HUES48 (cell line): ENCODE results near the gene PDE11A.

Experiments
- H3K27ac ChIP-seq: one replicate; pipeline ENCODE4 v1.7.0; 2013; ENCODE audit warnings: low read depth, low read length, inconsistent platforms
- H3K27me3 ChIP-seq: 2 replicates; pipeline ENCODE4 v1.6.1; 2013; ENCODE audit warnings: mild to moderate bottlenecking, low read length; ENCODE audit not compliant: control insufficient read depth, insufficient read depth
- H3K36me3 ChIP-seq: 2 replicates; pipeline ENCODE4 v1.6.1; 2013; ENCODE audit warnings: low read length; ENCODE audit not compliant: control insufficient read depth, insufficient read depth
- H3K4me1 ChIP-seq: 2 replicates; pipeline ENCODE4 v1.6.1; 2013; ENCODE audit warnings: mild to moderate bottlenecking, low read length; ENCODE audit not compliant: control insufficient read depth, insufficient read depth
- H3K4me3 ChIP-seq: 2 replicates; pipeline ENCODE4 v1.5.1; 2013; ENCODE audit warnings: mild to moderate bottlenecking, low read depth, low read length
- H3K9ac ChIP-seq: 2 replicates; pipeline ENCODE4 v1.6.1; 2013; ENCODE audit warnings: mild to moderate bottlenecking, low read depth, low read length, moderate library complexity
- H3K9me3 ChIP-seq: 2 replicates; pipeline ENCODE4 v1.6.1; 2013; ENCODE audit warnings: low read length; ENCODE audit not compliant: control insufficient read depth, insufficient read depth

PDE11A gene

GRCh38 chr2:177610813-177611212 is 461.8 kb downstream of the PDE11A start:
- Histone ChIP-seq H3K27ac (peak overlapping the region; percentile 57), H3K4me3 (no peak overlapping the region), H3K27me3 (no peaks in the 10 kb centered on the region)

GRCh38 chr2:177606636-177607035 is 465.9 kb downstream of the PDE11A start:
- Histone ChIP-seq H3K27me3 (no peaks in the 10 kb centered on the region), H3K4me1 (peaks cover 16% of the 10 kb centered on the region), H3K9me3 (no peaks in the 10 kb centered on the region), H3K27ac (peak overlapping the region; percentile 34), H3K4me3 (no peak overlapping the region), H3K36me3 (no peaks in the 10 kb centered on the region), H3K9ac (no peak overlapping the region)

More at GRCh38 chr2:177610813-177611212, 461.8 kb downstream of the PDE11A start:
- no peak overlapping the region for H3K9ac ChIP-seq
- H3K36me3 ChIP-seq, result no peaks in the 10 kb centered on the region
- peaks cover 23% of the 10 kb centered on the region for H3K4me1 ChIP-seq
- no peaks in the 10 kb centered on the region for H3K9me3 ChIP-seq

- Histone ChIP-seq H3K4me3 (no peak overlapping the region), H3K27me3 (no peaks in the 10 kb centered on the region), H3K9me3 (no peaks in the 10 kb centered on the region), H3K9ac (no peak overlapping the region), H3K27ac (no peak overlapping the region), H3K4me1 (peaks cover 4% of the 10 kb centered on the region), H3K36me3 (no peaks in the 10 kb centered on the region)
Observed at GRCh38 chr2:177604271-177605065, 468.1 kb downstream of the PDE11A start.

- H3K27ac ChIP-seq, result no peak overlapping the region
- no peak overlapping the region for H3K4me3 ChIP-seq
- H3K36me3 ChIP-seq, result no peaks in the 10 kb centered on the region
- H3K9me3 ChIP-seq, result no peaks in the 10 kb centered on the region
- no peak overlapping the region for H3K9ac ChIP-seq
- peaks cover 5% of the 10 kb centered on the region for H3K4me1 ChIP-seq
- H3K27me3 ChIP-seq, result no peaks in the 10 kb centered on the region
Observed at GRCh38 chr2:177603768-177604167, 468.8 kb downstream of the PDE11A start.

- Histone ChIP-seq H3K36me3 (no peaks in the 10 kb centered on the region), H3K9ac (no peak overlapping the region), H3K9me3 (no peaks in the 10 kb centered on the region), H3K27me3 (peaks cover 2% of the 10 kb centered on the region; the same call in 1 of the 2 replicates), H3K4me3 (no peak overlapping the region), H3K27ac (no peak overlapping the region), H3K4me1 (peaks cover 10% of the 10 kb centered on the region)
Observed at GRCh38 chr2:177603181-177603580, 469.4 kb downstream of the PDE11A start.

GRCh38 chr2:177602611-177603164 is 469.9 kb downstream of the PDE11A start:
- no peak overlapping the region for H3K9ac ChIP-seq
- no peaks in the 10 kb centered on the region for H3K9me3 ChIP-seq
- H3K36me3 ChIP-seq, result no peaks in the 10 kb centered on the region
- peaks cover 15% of the 10 kb centered on the region for H3K4me1 ChIP-seq
- H3K4me3 ChIP-seq, result no peak overlapping the region
- peaks cover 3% of the 10 kb centered on the region; the same call in 1 of the 2 replicates for H3K27me3 ChIP-seq
- H3K27ac ChIP-seq, result no peak overlapping the region

GRCh38 chr2:177600917-177601316 is 471.7 kb downstream of the PDE11A start:
- H3K9me3 ChIP-seq, result no peaks in the 10 kb centered on the region
- H3K4me3 ChIP-seq, result no peak overlapping the region
- no peak overlapping the region for H3K27ac ChIP-seq
- peaks cover 28% of the 10 kb centered on the region for H3K4me1 ChIP-seq
- no peaks in the 10 kb centered on the region for H3K36me3 ChIP-seq
- peaks cover 3% of the 10 kb centered on the region; the same call in 1 of the 2 replicates for H3K27me3 ChIP-seq
- no peak overlapping the region for H3K9ac ChIP-seq

DNA sequence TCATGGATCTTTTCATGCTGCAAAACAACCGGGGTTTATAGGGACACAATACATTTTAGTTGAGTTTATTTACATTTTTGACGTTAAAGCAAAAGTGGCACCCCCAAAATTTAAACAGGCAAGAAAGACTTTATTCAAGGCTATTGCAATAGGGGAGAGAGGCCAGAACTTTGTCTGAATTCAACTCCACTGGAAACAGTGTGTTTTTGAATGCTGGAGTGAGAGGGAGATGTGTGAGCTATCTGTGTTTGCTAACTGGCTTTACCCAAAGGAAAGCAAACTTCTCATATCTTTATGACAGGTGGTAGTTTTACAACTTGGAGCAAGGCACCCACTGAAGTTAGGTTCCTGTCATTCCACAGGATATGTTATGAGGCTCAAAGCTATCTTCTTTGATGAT is 472.6 kb downstream of the PDE11A start:
- Histone ChIP-seq H3K27ac (no peak overlapping the region), H3K4me3 (no peak overlapping the region), H3K4me1 (peaks cover 28% of the 10 kb centered on the region), H3K9me3 (no peaks in the 10 kb centered on the region), H3K36me3 (no peaks in the 10 kb centered on the region), H3K9ac (no peak overlapping the region), H3K27me3 (peaks cover 3% of the 10 kb centered on the region; the same call in 1 of the 2 replicates)

DNA sequence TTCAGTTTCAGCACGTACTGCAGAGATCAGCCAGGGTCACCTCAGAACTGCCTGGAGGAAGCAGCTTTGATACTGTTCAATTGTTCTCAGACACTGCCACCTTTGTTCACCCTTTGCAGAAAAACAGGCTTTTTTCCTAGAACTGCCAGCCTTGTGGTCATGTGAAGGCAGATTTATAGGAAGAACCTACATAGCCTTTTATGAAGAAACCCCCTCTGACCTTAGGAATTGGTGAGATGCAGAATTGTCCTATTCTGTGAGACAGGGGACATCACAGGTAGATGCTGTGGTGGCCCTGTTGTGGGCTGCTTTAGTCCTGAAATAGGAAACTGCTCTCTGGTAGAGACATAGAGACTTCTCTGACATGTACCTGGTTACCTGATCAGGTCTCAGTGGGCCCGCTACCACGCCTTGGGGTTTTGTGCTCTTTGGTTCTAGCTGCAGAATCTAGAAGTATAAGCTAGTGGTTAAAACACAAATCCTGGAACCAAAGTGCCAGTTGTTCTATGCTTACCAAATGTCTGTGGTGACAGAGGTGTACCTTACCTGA is 473.4 kb downstream of the PDE11A start:
- no peak overlapping the region for H3K9ac ChIP-seq
- H3K4me1 ChIP-seq, result peaks cover 27% of the 10 kb centered on the region
- no peaks in the 10 kb centered on the region for H3K9me3 ChIP-seq
- H3K27ac ChIP-seq, result no peak overlapping the region
- H3K27me3 ChIP-seq, result peaks cover 3% of the 10 kb centered on the region; the same call in 1 of the 2 replicates
- H3K4me3 ChIP-seq, result no peak overlapping the region
- H3K36me3 ChIP-seq, result no peaks in the 10 kb centered on the region

DNA sequence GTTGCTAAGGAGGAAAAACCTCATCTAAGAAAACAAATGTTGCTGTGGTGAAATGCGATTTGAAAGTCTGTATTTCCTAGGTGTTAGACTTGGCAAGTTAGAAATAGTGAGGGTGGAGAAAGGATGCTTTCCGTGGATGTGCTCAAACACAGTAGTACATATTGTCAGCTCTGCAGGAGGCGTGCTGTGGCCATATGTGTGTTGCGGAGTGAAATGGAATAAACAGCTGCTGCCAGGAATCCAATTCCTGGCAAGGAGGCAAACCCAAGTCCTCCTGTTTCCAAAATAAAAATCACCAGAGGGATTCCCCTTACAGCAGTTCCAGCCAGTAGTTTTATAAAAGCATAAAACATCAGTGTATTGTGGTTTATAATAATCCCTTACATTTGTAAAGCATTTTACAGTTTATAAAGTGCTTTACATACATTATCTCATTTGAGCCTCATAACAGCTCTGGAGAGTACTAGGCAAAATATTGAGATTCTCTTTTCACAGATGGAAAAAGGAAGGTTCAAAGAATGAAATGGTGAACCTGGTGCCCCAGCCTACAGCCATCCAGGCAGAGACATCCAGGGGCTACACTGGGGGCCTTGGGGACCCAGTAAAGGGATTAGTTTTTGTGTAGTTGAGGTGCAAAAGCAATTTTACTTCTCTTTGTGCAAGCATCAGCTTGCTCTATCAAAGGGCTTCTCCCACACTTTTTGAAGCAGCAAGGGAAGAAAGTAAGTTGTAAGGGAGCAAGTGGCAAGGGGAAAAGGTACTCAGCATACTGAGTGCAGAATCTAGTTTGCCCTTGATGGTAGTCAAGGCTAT is 474.0 kb downstream of the PDE11A start:
- Histone ChIP-seq H3K9ac (no peak overlapping the region), H3K4me3 (no peak overlapping the region), H3K9me3 (no peaks in the 10 kb centered on the region), H3K36me3 (no peaks in the 10 kb centered on the region), H3K27ac (no peak overlapping the region), H3K4me1 (peaks cover 25% of the 10 kb centered on the region), H3K27me3 (peaks cover 3% of the 10 kb centered on the region; the same call in 1 of the 2 replicates)
